Panc1 (cell line): ENCODE data around the gene TAX1BP1. TPM values are rescaled to one million over a fixed set of nuclear protein-coding genes. Genes with fewer than 3 reads are reported as not detected.

Source experiments
- ATAC-seq: fragments of 200-7000 bp; cut with Tn5 transposase; 2 replicates; pipeline ENCODE4 v1.9.1; 2020; ENCODE audit warnings: mild to moderate bottlenecking, moderate library complexity
- BruUV-seq: library from RNA; stranded (reverse); fragments of 400-500 nt; replicated peaks from 2 replicates; lab custom pipeline; 2021; lab: Mats Ljungman, UMichigan
- CTCF ChIA-PET: fragments of 300-600 bp; sonication (Branson Sonifier 250); formaldehyde crosslinking; loops from one replicate; lab custom pipeline; 2022; ENCODE audit warnings: antibody characterized with exemption; lab: Charles Lee
- POLR2A ChIA-PET: fragments of 300-600 bp; sonication (Branson Sonifier 250); formaldehyde crosslinking; loops from one replicate; lab custom pipeline; 2022; ENCODE audit warnings: antibody characterized with exemption; lab: Charles Lee
- DNase-seq: peaks from one replicate; pipeline ENCODE4 v3.0.0-alpha.2; 2010; ENCODE audit warnings: low read depth, low spot score
- H3K27ac ChIP-seq: 2 replicates; pipeline ENCODE4 v1.5.1; 2011; ENCODE audit warnings: mild to moderate bottlenecking, low read length, inconsistent platforms
- H3K27me3 ChIP-seq: fragments of 200-500 bp; sonication (Bioruptor generic); 2 replicates; pipeline ENCODE4 v1.6.0; 2014; ENCODE audit warnings: low read length, inconsistent platforms; ENCODE audit not compliant: control insufficient read depth, insufficient read depth
- H3K36me3 ChIP-seq: fragments of 200-500 bp; sonication (Bioruptor generic); 2 replicates; pipeline ENCODE4 v1.5.1; 2014; ENCODE audit warnings: inconsistent platforms, mild to moderate bottlenecking, low read length, moderate library complexity; ENCODE audit not compliant: control insufficient read depth, insufficient read depth
- H3K4me1 ChIP-seq: 2 replicates; pipeline ENCODE4 v1.5.1; 2011; ENCODE audit warnings: inconsistent platforms, mild to moderate bottlenecking, low read length, moderate library complexity; ENCODE audit not compliant: control insufficient read depth, insufficient read depth
- H3K4me3 ChIP-seq, 2 experiments: 2 replicates each; pipeline ENCODE4 v1.5.1; 2011 to 2012; ENCODE audit warnings: low read depth in 2 of 2, low read length in 2 of 2, mild to moderate bottlenecking in 2 of 2, inconsistent platforms in 1 of 2, moderate library complexity in 1 of 2
- H3K9me3 ChIP-seq: fragments of 200-500 bp; sonication (Bioruptor generic); 2 replicates; pipeline ENCODE4 v1.5.1; 2014; ENCODE audit warnings: low read depth, mild to moderate bottlenecking, inconsistent platforms, low read length, moderate library complexity; ENCODE audit not compliant: control insufficient read depth, insufficient read depth
- CTCF ChIP-seq: fragments of 450-650 bp; IDR thresholded peaks from 2 replicates; pipeline ENCODE4 v1.5.1; 2017; ENCODE audit warnings: mild to moderate bottlenecking
- POLR2AphosphoS5 ChIP-seq: IDR thresholded peaks from 2 replicates; pipeline ENCODE4 v1.6.1; 2012; ENCODE audit warnings: mild to moderate bottlenecking, low read depth, low read length, moderate library complexity
- REST ChIP-seq, 2 experiments: IDR thresholded peaks; 2 replicates each; pipeline ENCODE4 v1.6.1; 2011 to 2012; ENCODE audit warnings: low read depth in 2 of 2, control low read depth in 1 of 2, low read length in 1 of 2, mild to moderate bottlenecking in 1 of 2, moderate library complexity in 1 of 2; ENCODE audit not compliant: insufficient read depth in 1 of 2
- SIN3A ChIP-seq: IDR thresholded peaks from 2 replicates; pipeline ENCODE4 v1.6.1; 2012; ENCODE audit warnings: low read depth, mild to moderate bottlenecking, low read length, moderate library complexity, borderline replicate concordance; ENCODE audit not compliant: insufficient read depth
- TCF7L2 ChIP-seq: IDR thresholded peaks from 2 replicates; pipeline ENCODE4 v1.6.1; 2011; ENCODE audit warnings: mild to moderate bottlenecking, low read depth, low read length, inconsistent platforms
- in situ Hi-C: cut with HindIII; loops from 2 replicates; pipeline ENCODE4 v1.10.0; 2016; ENCODE audit warnings: low sequenced_read_pairs, low pct_unique_long_range_greater_than_20kb
- intact Hi-C: fragments of 100-400 bp; cut with micrococcal nuclease; formaldehyde crosslinking; loops from one replicate; pipeline ENCODE4 v1.10.0; 2022; ENCODE audit not compliant: unreplicated experiment
- total RNA-seq: library from RNA; stranded (reverse); gene quantifications from one replicate; pipeline ENCODE4 v1.2.1, GENCODE V29; 2021; ENCODE audit not compliant: unreplicated experiment

Gene TAX1BP1
- total RNA-seq, 1 experiment from 2014 or later: 125 TPM

- Histone ChIP-seq H3K27ac (no peak overlapping the region), H3K4me3 (no peak overlapping the region), H3K9me3 (0 out of 2 replicates have a peak, but pooled peaks cover 3% of the 10 kb centered on the region), H3K4me1 (0 out of 2 replicates have a peak, but pooled peaks cover 3% of the 10 kb centered on the region), H3K27me3 (no peaks in the 10 kb centered on the region), H3K36me3 (no peaks in the 10 kb centered on the region)
- no TSS peak for BruUV-seq
- intact Hi-C loops: no loop called here
- ATAC-seq: no peak
- ChIA-PET CTCF (no interaction called here), POLR2A (no interaction called here)
- TF ChIP-seq CTCF: no peak
- TF ChIP-seq TCF7L2: no peak
- no peak for TF ChIP-seq REST (IDR thresholded peaks at IDR 0.05; ENCODE audit: insufficient read depth in 1 of 2, low read depth in 2 of 2, low read length in 1 of 2)
- no peak for TF ChIP-seq SIN3A
- TF ChIP-seq POLR2AphosphoS5: no peak
- in situ Hi-C loops: no loop called here
- DNase-seq: no peak
Observed at GRCh38 chr7:27704422-27705199, 35.4 kb upstream of the TAX1BP1 start.

- 0 out of 2 replicates have a peak, but pooled peaks cover 3% of the 10 kb centered on the region for H3K9me3 ChIP-seq
- no peaks in the 10 kb centered on the region for H3K27me3 ChIP-seq
- ChIA-PET POLR2A (no interaction called here), CTCF (no interaction called here)
- H3K27ac ChIP-seq: no peak overlapping the region
- ATAC-seq (no peak), DNase-seq (no peak)
- in situ Hi-C loops: no loop called here
- H3K36me3 ChIP-seq: no peaks in the 10 kb centered on the region
- 0 out of 2 replicates have a peak, but pooled peaks cover 3% of the 10 kb centered on the region for H3K4me1 ChIP-seq
- no peak overlapping the region for H3K4me3 ChIP-seq
- intact Hi-C loops: no loop called here
- no TSS peak for BruUV-seq
- no peak for TF ChIP-seq SIN3A
- no peak for TF ChIP-seq POLR2AphosphoS5
- no peak for TF ChIP-seq CTCF
- no peak for TF ChIP-seq TCF7L2
- no peak for TF ChIP-seq REST (IDR thresholded peaks at IDR 0.05; ENCODE audit: insufficient read depth in 1 of 2, low read depth in 2 of 2, low read length in 1 of 2)
Observed at GRCh38 chr7:27705200-27705594, 34.8 kb upstream of the TAX1BP1 start.
